Fibroblast of villous mesenchyme (primary cell): ENCODE measurements around the gene MRPL54. TPM values are rescaled to one million over a fixed set of nuclear protein-coding genes. Genes with fewer than 3 reads are reported as not detected.
A peak's percentile ranks its signal among the peaks of the same experiment; 100 is the strongest.

Source experiments
- DNase-seq: peaks from one replicate; pipeline ENCODE4 v3.0.0-alpha.2; 2010; ENCODE audit warnings: low read depth
- H3K4me3 ChIP-seq: 2 replicates; pipeline ENCODE4 v1.5.1; 2011; ENCODE audit warnings: low read depth, mild to moderate bottlenecking, low read length
- total RNA-seq: library from RNA; depleted of rRNA; stranded (reverse); fragments of >200 nt; gene quantifications from 2 replicates; pipeline ENCODE4 v1.2.3, GENCODE V29; 2012
- TF ChIP-seq, protein P1 (sequence below): IDR thresholded peaks from 2 replicates; pipeline ENCODE4 v1.5.1; 2012; ENCODE audit warnings: low read depth, mild to moderate bottlenecking, low read length; ENCODE audit not compliant: insufficient read depth

MRPL54 gene
- total RNA-seq, 1 donor = 48.4 TPM

DNA sequence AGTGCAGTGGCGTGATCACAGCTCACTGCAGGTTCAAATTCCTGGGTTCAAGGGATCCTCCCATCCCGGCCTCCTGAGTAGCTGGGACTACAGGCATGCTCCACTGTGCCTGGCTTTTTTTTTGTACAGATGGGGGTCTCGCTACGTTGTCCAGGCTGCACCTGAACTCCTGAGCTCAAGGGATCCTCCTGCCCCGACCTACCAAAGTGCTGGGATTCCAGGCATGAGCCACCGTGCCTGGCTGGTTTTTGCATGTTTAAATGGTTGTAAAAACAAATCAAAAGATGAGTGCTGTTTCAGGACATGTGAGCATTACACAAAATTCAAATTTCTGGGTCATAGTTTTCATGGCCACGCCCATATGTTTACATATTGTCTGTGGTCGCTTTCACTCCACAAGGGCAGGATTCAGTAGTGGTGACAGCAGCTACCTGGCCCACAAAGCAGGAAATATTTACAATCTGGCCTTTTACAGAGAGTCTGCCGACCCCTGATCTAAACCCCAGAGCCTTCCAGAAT lies 18.4 kb downstream of the MRPL54 start:
- TF ChIP-seq, protein P1, sequence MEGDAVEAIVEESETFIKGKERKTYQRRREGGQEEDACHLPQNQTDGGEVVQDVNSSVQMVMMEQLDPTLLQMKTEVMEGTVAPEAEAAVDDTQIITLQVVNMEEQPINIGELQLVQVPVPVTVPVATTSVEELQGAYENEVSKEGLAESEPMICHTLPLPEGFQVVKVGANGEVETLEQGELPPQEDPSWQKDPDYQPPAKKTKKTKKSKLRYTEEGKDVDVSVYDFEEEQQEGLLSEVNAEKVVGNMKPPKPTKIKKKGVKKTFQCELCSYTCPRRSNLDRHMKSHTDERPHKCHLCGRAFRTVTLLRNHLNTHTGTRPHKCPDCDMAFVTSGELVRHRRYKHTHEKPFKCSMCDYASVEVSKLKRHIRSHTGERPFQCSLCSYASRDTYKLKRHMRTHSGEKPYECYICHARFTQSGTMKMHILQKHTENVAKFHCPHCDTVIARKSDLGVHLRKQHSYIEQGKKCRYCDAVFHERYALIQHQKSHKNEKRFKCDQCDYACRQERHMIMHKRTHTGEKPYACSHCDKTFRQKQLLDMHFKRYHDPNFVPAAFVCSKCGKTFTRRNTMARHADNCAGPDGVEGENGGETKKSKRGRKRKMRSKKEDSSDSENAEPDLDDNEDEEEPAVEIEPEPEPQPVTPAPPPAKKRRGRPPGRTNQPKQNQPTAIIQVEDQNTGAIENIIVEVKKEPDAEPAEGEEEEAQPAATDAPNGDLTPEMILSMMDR = no peak
- no peak overlapping the region for H3K4me3 ChIP-seq
- no peak for DNase-seq

DNA sequence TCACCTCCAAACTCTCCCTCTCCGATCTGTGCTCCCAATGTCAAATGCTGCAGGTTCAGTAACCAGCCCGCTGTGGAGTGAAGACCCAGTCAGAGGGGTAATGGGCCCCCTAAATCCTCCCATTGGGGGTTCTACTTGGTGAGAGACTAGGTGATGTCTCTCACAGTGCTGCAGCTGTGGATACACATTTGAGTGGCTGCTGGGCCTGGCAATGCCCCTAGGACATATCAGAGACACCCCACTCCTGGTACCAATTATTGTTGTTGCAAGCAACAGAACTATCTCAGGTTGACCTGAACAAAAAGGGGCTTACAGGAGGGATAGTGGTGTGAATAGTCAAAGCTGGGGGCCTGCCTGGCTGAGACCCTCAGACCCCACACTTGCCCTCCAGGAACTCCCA lies 19.1 kb downstream of the MRPL54 start:
- DNase-seq = no peak
- TF ChIP-seq, protein P1 = no peak
- no peak overlapping the region for H3K4me3 ChIP-seq

DNA sequence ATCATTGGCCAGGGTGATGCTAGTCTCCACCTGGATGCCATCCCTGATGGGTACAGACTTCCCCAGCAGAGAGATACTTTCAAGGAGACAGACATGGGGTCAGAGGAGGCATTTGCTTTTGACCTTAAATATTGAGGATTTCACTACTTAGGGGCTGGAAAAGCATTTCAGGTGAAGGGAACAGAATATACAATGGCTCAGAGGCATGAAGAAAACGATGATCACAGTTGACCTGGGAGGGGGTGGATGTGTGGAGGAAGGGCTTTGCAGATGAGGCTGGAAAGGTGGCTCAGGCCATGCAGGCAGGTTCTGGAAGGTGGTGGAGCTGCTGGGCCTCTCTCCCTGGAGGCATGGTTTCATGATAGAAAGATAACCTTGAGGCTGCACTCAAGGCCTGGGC lies 19.8 kb downstream of the MRPL54 start:
- TF ChIP-seq, protein P1 = no peak
- no peak for DNase-seq
- H3K4me3 ChIP-seq = no peak overlapping the region

DNA sequence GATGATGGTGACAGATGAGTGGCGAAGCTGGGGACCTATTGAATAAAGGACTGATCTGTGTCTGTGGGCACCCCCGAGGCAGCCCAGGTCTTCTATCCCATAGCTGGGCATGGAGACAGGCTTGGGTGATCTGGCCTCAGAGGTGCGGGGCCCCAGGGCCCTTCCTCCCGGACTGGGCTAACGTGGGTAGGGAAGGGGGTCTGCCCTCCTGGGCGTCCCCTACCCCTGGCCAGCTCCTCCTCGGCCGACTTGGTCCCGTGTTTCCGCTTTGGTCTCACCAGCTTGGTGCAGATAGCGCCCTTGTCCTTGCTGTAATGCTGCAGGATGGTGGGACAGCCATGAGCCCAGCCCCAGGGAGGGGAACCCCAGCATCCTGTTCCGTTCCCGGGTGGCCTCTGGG lies 20.4 kb downstream of the MRPL54 start:
- no peak for DNase-seq

DNA sequence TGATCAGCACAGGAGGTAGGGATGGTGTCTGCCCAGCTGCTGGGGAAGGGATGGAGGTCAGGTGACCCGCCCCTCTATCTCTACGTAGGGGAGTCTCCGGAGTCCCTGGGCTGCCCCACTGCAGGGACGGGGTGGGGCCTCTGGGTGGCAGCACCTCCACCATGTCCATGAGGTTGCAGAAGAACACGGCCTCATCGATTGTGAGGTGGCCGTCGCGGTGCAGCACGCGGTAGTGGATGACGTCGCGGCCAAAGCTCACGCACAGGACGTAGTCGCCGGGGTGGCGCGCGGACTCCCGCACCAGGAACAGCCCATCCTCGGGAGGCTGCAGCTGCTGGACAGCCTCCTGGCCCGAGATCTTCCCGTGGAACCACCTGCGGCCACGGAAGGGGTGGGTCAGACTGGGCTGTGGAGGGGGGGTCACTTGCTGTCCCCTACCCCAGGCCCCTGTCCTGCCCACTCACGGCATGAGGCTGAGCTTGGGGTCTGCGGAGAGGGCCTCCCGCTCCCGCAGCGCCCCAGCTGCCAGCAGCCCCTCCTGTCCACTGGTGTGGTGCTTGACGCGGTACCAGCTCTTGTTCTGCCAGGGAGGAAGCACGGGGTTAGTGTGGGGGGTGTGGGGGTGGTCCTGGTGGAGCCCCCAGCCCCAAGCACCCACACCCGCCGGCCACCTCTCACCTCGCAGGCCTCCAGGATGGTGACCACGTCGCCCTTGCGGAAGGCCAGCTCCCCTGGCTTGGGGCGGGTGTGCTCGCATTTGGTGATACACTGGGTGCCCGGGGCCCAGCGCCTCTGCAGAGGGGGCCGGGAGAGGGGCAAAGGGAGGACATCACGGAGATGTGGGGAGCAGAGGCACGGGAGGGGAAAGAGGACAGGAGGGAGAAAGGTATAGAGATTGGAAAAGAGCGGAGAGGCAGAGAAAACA lies 21.4 kb downstream of the MRPL54 start:
- H3K4me3 ChIP-seq = no peak overlapping the region
- TF ChIP-seq, protein P1 = peak; percentile 16
- no peak for DNase-seq

More for the DNA sequence above, 20.4 kb downstream of the MRPL54 start:
- TF ChIP-seq, protein P1 = no peak
- no peak overlapping the region for H3K4me3 ChIP-seq

DNA sequence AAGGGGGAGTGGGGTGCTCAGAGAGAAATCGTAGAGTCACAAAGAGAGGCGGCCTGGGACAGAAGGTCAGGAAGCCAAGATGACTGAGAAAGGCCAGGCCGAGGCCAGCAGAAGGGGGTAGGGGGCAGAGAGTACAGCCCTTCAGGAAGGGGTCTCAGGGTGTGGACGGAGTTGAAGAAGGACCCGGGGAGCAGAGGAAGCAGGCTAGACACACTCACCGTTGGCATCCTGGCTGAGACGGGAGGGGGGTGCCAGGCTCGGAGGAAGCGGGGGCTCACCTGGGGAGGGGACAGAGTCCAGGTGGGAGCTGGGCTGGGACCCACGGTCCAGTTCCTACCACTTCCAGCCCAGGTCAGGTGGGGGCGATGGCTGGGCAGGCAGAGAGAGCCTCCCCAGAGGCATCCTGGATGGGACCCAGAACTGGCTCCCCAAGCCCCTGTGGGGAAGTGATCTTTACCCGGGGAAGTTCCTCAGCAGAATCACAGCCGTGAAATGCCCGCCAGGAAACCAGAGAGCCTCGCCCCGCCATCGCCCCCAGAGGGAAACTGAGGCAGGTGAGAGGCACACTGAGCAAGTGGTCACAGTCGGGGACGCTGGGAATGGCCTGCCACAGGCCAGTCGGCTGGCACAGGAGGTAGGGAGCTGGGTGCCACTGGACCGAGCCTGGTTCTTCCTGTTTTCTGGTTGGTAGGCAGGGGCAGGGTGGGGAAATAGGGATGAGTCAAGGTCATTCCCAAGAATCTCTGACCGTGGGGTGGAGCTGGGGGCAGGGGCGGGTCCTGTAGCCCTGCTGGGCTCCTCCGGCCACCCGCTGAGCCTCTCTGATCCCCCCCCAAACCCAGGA lies 22.3 kb downstream of the MRPL54 start:
- TF ChIP-seq, protein P1 = no peak
- no peak for DNase-seq
- H3K4me3 ChIP-seq = no peak overlapping the region
